ENCODE results near the gene ASCC1. TPM values are rescaled to one million over a fixed set of nuclear protein-coding genes. Genes with fewer than 3 reads are reported as not detected.
A peak's percentile ranks its signal among the peaks of the same experiment; 100 is the strongest.

The ASCC1 gene
- total and polyA plus RNA-seq, 2 of the 4 experiments (the other 2 are of a cell fraction) = 15.9 to 21.0 TPM

DNA sequence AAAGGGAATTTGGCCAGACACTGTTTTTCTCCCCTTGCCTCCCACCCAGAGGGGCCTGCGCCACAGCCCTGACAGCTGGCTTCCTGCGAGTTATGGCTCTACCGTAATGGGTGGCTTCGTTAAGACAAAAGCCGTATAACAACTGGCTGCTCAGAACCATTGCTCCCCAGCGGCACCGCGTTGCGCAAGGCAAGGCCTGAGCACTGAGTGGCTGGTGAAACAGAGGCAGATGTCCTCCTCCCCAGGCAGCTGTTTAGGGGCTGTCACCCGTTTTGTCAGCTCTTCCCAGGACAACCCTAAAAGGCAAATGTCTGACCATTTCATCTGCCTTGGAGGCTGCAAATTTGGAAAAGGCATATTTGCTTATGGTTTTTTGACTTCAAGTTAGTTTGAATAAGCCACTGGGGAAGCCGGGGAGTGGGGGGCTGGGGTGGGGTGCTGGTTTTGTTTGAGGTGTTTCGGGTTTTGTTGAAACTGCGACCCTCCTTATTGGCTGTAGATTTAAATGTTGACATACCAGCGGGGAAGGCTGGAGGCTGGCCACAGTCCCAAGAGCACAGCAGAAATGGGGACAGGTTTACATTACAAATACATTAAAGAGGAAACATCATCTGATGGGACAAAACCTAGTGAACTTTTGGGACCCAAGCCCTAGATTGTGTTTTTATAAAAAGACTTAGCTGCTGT is 127.0 kb downstream of the ASCC1 start:
- H3K4ac ChIP-seq (ENCODE audit: low read depth, low read length) = no peak overlapping the region
- H3K23ac ChIP-seq (ENCODE audit: low read depth, low read length) = no peak overlapping the region
- H4K20me1 ChIP-seq (ENCODE audit: insufficient read depth, low read length) = no peaks in the 10 kb centered on the region; the same call in 1 of the 2 replicates
- H3K4me1 ChIP-seq (ENCODE audit: control insufficient read depth, insufficient read depth, low read length) = peaks cover 5% of the 10 kb centered on the region; the same call in 1 of the 2 replicates
- no peak overlapping the region for H3K27ac ChIP-seq (ENCODE audit: insufficient read depth, low read length)
- DNase-seq = no peak
- no peak overlapping the region for H4K8ac ChIP-seq (ENCODE audit: low read depth in 2 of 2, low read length in 2 of 2)
- no peak overlapping the region for H2BK120ac ChIP-seq (ENCODE audit: low read depth, low read length)
- H3K56ac ChIP-seq (ENCODE audit: extremely low read depth, insufficient read depth, low read length) = no peak overlapping the region
- intact Hi-C loops (cut with micrococcal nuclease) (no loop called here), dilution Hi-C loops (cut with HindIII; ENCODE audit: low sequenced_read_pairs, unreplicated experiment) (no loop called here), in situ Hi-C loops (cut with MboI; ENCODE audit: low sequenced_read_pairs) (no loop called here)
- H2AFZ ChIP-seq (replicated peaks; ENCODE audit: low read length, poor library complexity) = no peak overlapping the region
- no peak overlapping the region for H4K5ac ChIP-seq (ENCODE audit: low read depth, low read length)
- no peak overlapping the region for H3K18ac ChIP-seq (ENCODE audit: low read depth, low read length)
- 41% methylated on average over 7 of the region's 14 CpGs; no CpG with 5 or more reads in 1 of the 2 experiments for WGBS, 2 experiments (ENCODE audit: extremely low coverage in 2 of 2, insufficient read length in 1 of 2)
- peak; percentile 21; the same call in 1 of the 2 replicates for ATAC-seq (ENCODE audit: low read depth)
- H2BK5ac ChIP-seq (ENCODE audit: low read depth, low read length, poor library complexity, severe bottlenecking) = no peak overlapping the region
- no peak overlapping the region for H2BK20ac ChIP-seq (ENCODE audit: low read depth, low read length)
- no peak overlapping the region for H3K4me2 ChIP-seq (ENCODE audit: low read depth, low read length)
- H3K27me3 ChIP-seq (ENCODE audit: control insufficient read depth, insufficient read depth, low read length) = peaks cover 59% of the 10 kb centered on the region
- no peaks in the 10 kb centered on the region for H3K9me3 ChIP-seq (ENCODE audit: control insufficient read depth, insufficient read depth, low read length)
- 0 out of 2 replicates have a peak, but pooled peaks cover 1% of the 10 kb centered on the region for H3K36me3 ChIP-seq (ENCODE audit: control insufficient read depth, insufficient read depth, low read length)
- H3K9me1 ChIP-seq (ENCODE audit: insufficient read depth, low read length) = no peaks in the 10 kb centered on the region
- no peaks in the 10 kb centered on the region for H3K79me1 ChIP-seq (ENCODE audit: low read depth in 1 of 2, low read length in 2 of 2)
- no peak overlapping the region for H4K91ac ChIP-seq (ENCODE audit: insufficient read depth, low read depth, low read length)
- no peak overlapping the region for H3K4me3 ChIP-seq (ENCODE audit: insufficient read depth, low read depth, low read length)
- no TSS peak for BruUV-seq (replicated peaks)
- no peak overlapping the region for H3K14ac ChIP-seq (replicated peaks; ENCODE audit: low read depth, low read length)
- H2AK5ac ChIP-seq (ENCODE audit: low read depth, low read length) = no peak overlapping the region
- no peak overlapping the region for H2BK15ac ChIP-seq (ENCODE audit: low read depth, low read length)
- no peak overlapping the region for H3K9ac ChIP-seq (ENCODE audit: low read depth, low read length)
- H2AK9ac ChIP-seq (replicated peaks; ENCODE audit: low read depth, low read length, poor library complexity) = no peak overlapping the region
- CTCF ChIA-PET = no interaction called here
- POLR2A ChIA-PET (ENCODE audit: unreplicated experiment) = no interaction called here
- TF ChIP-seq CEBPB (IDR thresholded peaks at IDR 0.05; ENCODE audit: low read depth, low read length) (peak; percentile 87), RCOR1 (IDR thresholded peaks at IDR 0.05; ENCODE audit: insufficient replicate concordance, low read length) (no peak)

All from IMR-90 (cell line).